Spinal cord (tissue), 10 donors: ENCODE data around the gene HHIPL2. TPM values are rescaled to one million over a fixed set of nuclear protein-coding genes. Genes with fewer than 3 reads are reported as not detected.
"Not testable (repeated sequence)": the region's sequence is repeated elsewhere in the genome, so short reads cannot be mapped to it uniquely, and the experiment has no call there.

Source experiments
- DNase-seq, 6 donors: peaks; one replicate each; pipeline versions ENCODE4 v3.0.0 to v3.0.0-alpha.2; 2013 to 2015; ENCODE audit warnings: low spot score in 6 of 6, low read depth in 4 of 6
- H3K27ac ChIP-seq: one replicate; pipeline ENCODE4 v1.5.1; 2013; ENCODE audit warnings: low read depth, low read length, control low read depth
- H3K27me3 ChIP-seq: one replicate; pipeline ENCODE4 v1.6.1; 2013; ENCODE audit warnings: low read length; ENCODE audit not compliant: control insufficient read depth, insufficient read depth
- H3K36me3 ChIP-seq: one replicate; pipeline ENCODE4 v1.6.1; 2013; ENCODE audit warnings: low read length; ENCODE audit not compliant: control insufficient read depth, insufficient read depth
- H3K4me1 ChIP-seq: one replicate; pipeline ENCODE4 v1.6.1; 2013; ENCODE audit warnings: low read length; ENCODE audit not compliant: control insufficient read depth, insufficient read depth
- H3K4me3 ChIP-seq: one replicate; pipeline ENCODE4 v1.5.1; 2013; ENCODE audit warnings: low read depth, low read length, control low read depth
- H3K9me3 ChIP-seq: one replicate; pipeline ENCODE4 v1.6.1; 2013; ENCODE audit warnings: low read length; ENCODE audit not compliant: control insufficient read depth, insufficient read depth
- WGBS: methylation state at CpG from one replicate; pipeline ENCODE4 v1.1.5; 2013; ENCODE audit warnings: missing lambda C conversion rate; ENCODE audit not compliant: insufficient coverage; 5-methylcytosine and 5-hydroxymethylcytosine counted together
- polyA plus RNA-seq, 2 donors: library from polyadenylated mRNA; unstranded; fragments of 120-200 nt; gene quantifications; one replicate each; pipeline ENCODE4 v1.2.1, GENCODE V29; 2013; ENCODE audit not compliant: insufficient read length in 2 of 2
- total RNA-seq, 2 donors: library from RNA; depleted of rRNA in 1 of 2; stranded (reverse); fragments of 120-200 nt in 1 of 2; fragments of >200 nt in 1 of 2; gene quantifications; one replicate each; pipeline versions ENCODE4 v1.2.3 to v1.2.4, GENCODE V29; 2013 to 2014
- donor health status: healthy.

Gene HHIPL2
- total and polyA plus RNA-seq, 4 donors: 0.50 to 2.0 (median 1.1) TPM

- WGBS: 86% methylated on average over 5 of the region's 8 CpGs
- H3K27me3 ChIP-seq: no peaks in the 10 kb centered on the region
- H3K36me3 ChIP-seq: no peaks in the 10 kb centered on the region
- H3K4me1 ChIP-seq: no peaks in the 10 kb centered on the region
- no peak for DNase-seq
- H3K9me3 ChIP-seq: no peaks in the 10 kb centered on the region
- H3K4me3 ChIP-seq: no peak overlapping the region
- no peak overlapping the region for H3K27ac ChIP-seq
These were observed 25.6 kb downstream of the HHIPL2 start for GRCh38 chr1:222522105-222522915.

DNA sequence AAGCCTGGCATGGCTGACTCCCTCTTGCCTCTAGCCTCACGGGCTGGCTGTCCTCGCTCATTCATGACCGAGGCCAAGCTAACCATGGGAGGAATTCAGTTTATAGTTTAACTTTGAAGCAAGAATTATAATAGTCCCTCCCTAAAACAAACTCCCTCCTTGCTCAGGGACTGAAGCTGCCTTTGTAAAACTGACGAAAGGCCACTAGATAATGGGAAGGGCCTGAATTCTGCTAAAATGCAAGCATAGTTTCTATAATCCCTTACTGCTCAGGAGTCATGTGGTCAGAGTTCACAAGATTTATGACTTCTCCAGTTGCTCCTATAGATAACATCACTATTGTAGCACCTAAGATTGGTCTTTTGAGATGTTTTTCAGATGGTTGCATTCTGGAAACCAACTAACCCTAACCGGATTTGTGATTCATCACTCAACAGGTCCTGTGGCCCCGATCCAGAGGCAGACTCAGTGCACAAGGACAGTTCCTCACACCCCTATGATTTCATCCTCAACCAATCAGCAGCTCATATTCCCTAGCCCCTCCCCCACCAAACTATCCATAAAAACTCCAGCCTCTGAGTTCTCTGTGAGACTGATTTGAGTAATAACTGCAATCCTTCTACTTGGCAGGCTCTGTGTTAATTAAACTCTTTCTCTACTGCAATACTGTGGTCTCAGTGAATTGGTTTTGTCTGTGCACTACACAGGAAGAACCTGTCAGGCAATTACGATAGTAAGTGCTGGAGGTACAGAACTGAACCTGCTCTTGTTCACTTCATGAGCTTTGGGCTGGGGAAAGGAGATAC is 26.4 kb downstream of the HHIPL2 start:
- H3K36me3 ChIP-seq: no peaks in the 10 kb centered on the region
- no peak for DNase-seq
- H3K27me3 ChIP-seq: no peaks in the 10 kb centered on the region
- no peaks in the 10 kb centered on the region for H3K4me1 ChIP-seq
- no peak overlapping the region for H3K4me3 ChIP-seq
- H3K9me3 ChIP-seq: no peaks in the 10 kb centered on the region
- H3K27ac ChIP-seq: no peak overlapping the region
- WGBS: 94% methylated on average over 3 of the region's 7 CpGs

DNA sequence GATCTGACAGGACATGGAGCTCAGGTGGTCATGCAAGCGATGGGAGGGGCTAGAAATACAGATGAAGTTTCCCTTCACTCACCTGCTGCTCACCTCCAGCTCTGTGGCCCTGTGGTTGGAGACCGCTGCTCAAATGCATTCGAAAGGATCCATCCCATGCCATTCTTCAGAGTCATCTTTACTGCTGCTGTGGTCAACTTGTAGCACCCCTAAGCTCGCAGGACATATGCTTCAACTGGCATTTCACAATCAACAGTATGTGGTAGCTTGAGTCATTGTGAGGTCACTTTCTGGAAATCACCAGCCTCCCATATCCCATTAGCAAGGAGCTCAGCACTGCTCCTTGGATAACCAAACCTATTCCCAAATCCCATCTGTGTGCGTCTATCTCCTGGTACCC is 58.4 kb downstream of the HHIPL2 start:
- WGBS: no CpG with 5 or more reads among the region's 5 CpGs
- not testable (repeated sequence) for H3K27me3 ChIP-seq, H3K27ac ChIP-seq, H3K36me3 ChIP-seq, H3K4me3 ChIP-seq, DNase-seq, H3K9me3 ChIP-seq, H3K4me1 ChIP-seq

DNA sequence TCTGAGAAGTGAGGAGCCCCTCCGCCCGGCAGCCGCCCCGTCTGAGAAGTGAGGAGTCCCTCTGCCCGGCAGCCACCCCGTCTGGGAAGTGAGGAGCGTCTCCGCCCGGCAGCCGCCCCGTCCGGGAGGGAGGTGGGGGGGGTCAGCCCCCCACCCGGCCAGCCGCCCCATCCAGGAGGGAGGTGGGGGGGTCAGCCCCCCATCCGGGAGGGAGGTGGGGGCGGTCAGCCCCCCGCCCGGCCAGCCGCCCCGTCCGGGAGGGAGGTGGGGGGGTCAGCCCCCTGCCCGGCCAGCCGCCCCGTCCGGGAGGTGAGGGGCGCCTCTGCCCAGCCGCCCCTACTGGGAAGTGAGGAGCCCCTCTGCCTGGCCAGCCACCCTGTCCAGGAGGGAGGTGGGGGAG is 60.1 kb downstream of the HHIPL2 start:
- H3K9me3 ChIP-seq, DNase-seq, H3K4me1 ChIP-seq, H3K36me3 ChIP-seq, H3K27ac ChIP-seq, H3K27me3 ChIP-seq, H3K4me3 ChIP-seq: not testable (repeated sequence)
- WGBS: no CpG with 5 or more reads among the region's 27 CpGs

GRCh38 chr1:222484005-222484404 is 63.9 kb downstream of the HHIPL2 start:
- WGBS: no CpG with 5 or more reads among the region's 4 CpGs
- H3K9me3 ChIP-seq, H3K27me3 ChIP-seq, H3K4me3 ChIP-seq, H3K36me3 ChIP-seq, DNase-seq, H3K27ac ChIP-seq, H3K4me1 ChIP-seq: not testable (repeated sequence)

DNA sequence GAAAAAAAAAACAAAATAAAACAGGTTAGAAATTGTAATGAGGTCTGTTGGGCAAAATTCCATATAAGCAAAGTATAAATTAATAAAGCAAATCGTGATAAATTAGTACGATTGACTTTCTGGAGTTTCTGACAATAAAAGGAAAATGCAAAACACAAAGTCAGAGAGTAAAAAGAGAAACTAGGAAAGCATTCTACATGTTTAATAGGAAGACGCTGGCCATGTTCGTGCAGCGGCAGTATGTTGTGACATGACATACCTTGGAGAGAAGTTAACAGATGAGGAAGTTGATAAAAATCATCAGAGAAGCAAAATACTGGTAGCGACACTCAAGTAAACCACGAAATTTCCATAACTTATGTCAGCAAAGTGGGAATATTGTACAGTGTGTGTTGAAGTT is 68.3 kb downstream of the HHIPL2 start:
- H3K36me3 ChIP-seq, H3K4me1 ChIP-seq, DNase-seq, H3K27me3 ChIP-seq, H3K9me3 ChIP-seq, H3K4me3 ChIP-seq, H3K27ac ChIP-seq: not testable (repeated sequence)
- no CpG with 5 or more reads among the region's 7 CpGs for WGBS

DNA sequence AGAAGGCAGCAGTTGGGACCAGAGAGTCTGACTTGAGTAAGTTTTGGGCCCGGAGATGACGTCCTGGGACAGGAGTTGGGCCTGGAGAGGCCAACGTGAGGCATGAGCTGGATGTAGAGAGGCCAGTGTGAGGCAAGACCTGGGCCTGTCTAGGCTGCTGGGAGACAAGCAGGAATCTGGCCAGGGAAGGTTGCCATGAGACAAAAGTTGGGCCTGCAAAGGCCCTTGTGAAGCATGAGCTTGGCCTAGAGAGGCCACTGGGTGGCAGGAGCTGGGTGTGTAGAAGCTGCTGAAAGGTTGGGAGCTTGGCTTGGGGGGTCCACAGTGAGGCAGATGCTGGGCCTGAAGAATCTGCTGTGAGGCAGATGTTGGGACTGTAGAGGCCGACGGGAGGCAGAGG is 71.5 kb downstream of the HHIPL2 start:
- DNase-seq, H3K27me3 ChIP-seq, H3K4me3 ChIP-seq, H3K36me3 ChIP-seq, H3K9me3 ChIP-seq, H3K4me1 ChIP-seq, H3K27ac ChIP-seq: not testable (repeated sequence)
- WGBS: 97% methylated on average over 5 of the region's 5 CpGs

- not testable (repeated sequence) for H3K9me3 ChIP-seq, H3K36me3 ChIP-seq, H3K4me1 ChIP-seq, H3K27ac ChIP-seq, H3K4me3 ChIP-seq, H3K27me3 ChIP-seq, DNase-seq
- 95% methylated on average over 15 of the region's 17 CpGs for WGBS
These were observed 74.2 kb downstream of the HHIPL2 start for GRCh38 chr1:222473717-222474116.

- H3K9me3 ChIP-seq, H3K27ac ChIP-seq, H3K27me3 ChIP-seq, H3K36me3 ChIP-seq, H3K4me3 ChIP-seq, DNase-seq, H3K4me1 ChIP-seq: not testable (repeated sequence)
- WGBS: over 99% methylated on average over 24 of the region's 33 CpGs
These were observed 74.9 kb downstream of the HHIPL2 start for GRCh38 chr1:222472776-222473540.
